HEK293 (cell line): Measurements from ENCODE around the gene GALNT2.

Experiments used
- CTCF ChIA-PET: fragments of 350-600 bp; formaldehyde crosslinking; extraction: SDS; loops from one replicate; lab custom pipeline; 2021; ENCODE audit warnings: antibody characterized with exemption; lab: Yijun Ruan, JAX
- POLR2A ChIA-PET: fragments of 300-600 bp; formaldehyde crosslinking; extraction: SDS; loops from one replicate; lab custom pipeline; 2020; ENCODE audit warnings: antibody characterized with exemption, inconsistent platforms; lab: Yijun Ruan, JAX
- H3K27ac ChIP-seq: fragments of 200-500 bp; sonication (Bioruptor generic); 2 replicates; pipeline ENCODE4 v1.5.1; 2014; ENCODE audit warnings: low read depth, low read length, control low read depth, inconsistent platforms; ENCODE audit errors: extremely low read depth
- H3K36me3 ChIP-seq, 2 experiments: fragments of 200-500 bp in 1 of 2; sonication (Bioruptor generic) in 1 of 2; 1 replicate in 1 of 2; 2 replicates in 1 of 2; pipeline ENCODE4 v1.5.1; 2014 to 2017; ENCODE audit warnings: inconsistent platforms in 2 of 2, low read length in 2 of 2; ENCODE audit not compliant: control insufficient read depth in 2 of 2, insufficient read depth in 1 of 2
- H3K4me1 ChIP-seq: fragments of 200-500 bp; sonication (Bioruptor generic); 2 replicates; pipeline ENCODE4 v1.5.1; 2014; ENCODE audit warnings: mild to moderate bottlenecking, low read length, inconsistent platforms; ENCODE audit not compliant: control insufficient read depth, insufficient read depth
- H3K4me3 ChIP-seq: 2 replicates; pipeline ENCODE4 v1.5.1; 2011; ENCODE audit warnings: low read depth, mild to moderate bottlenecking, control low read depth, low read length, moderate library complexity
- H3K9me3 ChIP-seq: fragments of 200-500 bp; sonication (Bioruptor generic); 2 replicates; pipeline ENCODE4 v1.5.1; 2014; ENCODE audit warnings: low read depth, low read length, inconsistent platforms; ENCODE audit not compliant: control insufficient read depth, insufficient read depth
- FEZF1 ChIP-seq: fragments of 450-650 bp; formaldehyde crosslinking; IDR thresholded peaks from 2 replicates; pipeline ENCODE4 v1.5.1; 2016; ENCODE audit warnings: missing biosample characterization, missing genetic modification characterization
- GFI1B ChIP-seq: fragments of 450-650 bp; formaldehyde crosslinking; IDR thresholded peaks from 2 replicates; pipeline ENCODE4 v1.5.1; 2016; ENCODE audit warnings: missing biosample characterization, missing genetic modification characterization
- GLI2 ChIP-seq: fragments of 450-650 bp; formaldehyde crosslinking; IDR thresholded peaks from 2 replicates; pipeline ENCODE4; 2017; ENCODE audit warnings: missing biosample characterization, missing genetic modification characterization, low read depth, borderline replicate concordance
- HOXA7 ChIP-seq: sonication (generic); formaldehyde crosslinking; IDR thresholded peaks from 2 replicates; pipeline ENCODE4 v1.8.1; 2022; ENCODE audit warnings: missing genetic modification reagents, borderline replicate concordance
- KLF17 ChIP-seq: fragments of 450-650 bp; formaldehyde crosslinking; IDR thresholded peaks from 2 replicates; pipeline ENCODE4 v1.5.1; 2016; ENCODE audit warnings: missing biosample characterization, missing genetic modification characterization
- MYNN ChIP-seq: fragments of 450-650 bp; formaldehyde crosslinking; IDR thresholded peaks from 2 replicates; pipeline ENCODE4 v1.5.1; 2016; ENCODE audit warnings: missing biosample characterization, missing genetic modification characterization, borderline replicate concordance
- SETDB1 ChIP-seq: IDR thresholded peaks from one replicate; pipeline ENCODE4 v1.6.1; 2017; ENCODE audit warnings: mild to moderate bottlenecking, low read length, moderate library complexity, mixed read lengths; ENCODE audit not compliant: insufficient read length
- TRIM28 ChIP-seq: IDR thresholded peaks from 2 replicates; pipeline ENCODE4 v1.6.1; 2011; ENCODE audit warnings: low read length, control low read depth, borderline replicate concordance
- YY1 ChIP-seq: fragments of 450-650 bp; formaldehyde crosslinking; IDR thresholded peaks from 2 replicates; pipeline ENCODE4 v1.5.1; 2018; ENCODE audit warnings: missing biosample characterization, missing genetic modification characterization
- ZBTB17 ChIP-seq: fragments of 450-650 bp; formaldehyde crosslinking; IDR thresholded peaks from 2 replicates; pipeline ENCODE4 v1.5.1; 2016; ENCODE audit warnings: missing biosample characterization, missing genetic modification characterization
- ZBTB26 ChIP-seq: fragments of 450-650 bp; formaldehyde crosslinking; optimal IDR thresholded peaks from 2 replicates; pipeline ENCODE3; 2016; ENCODE audit warnings: missing biosample characterization, mild to moderate bottlenecking, missing genetic modification characterization
- ZIC2 ChIP-seq: fragments of 450-650 bp; formaldehyde crosslinking; IDR thresholded peaks from 2 replicates; pipeline ENCODE4 v1.5.1; 2016; ENCODE audit warnings: missing biosample characterization, missing genetic modification characterization
- ZNF174 ChIP-seq: fragments of 450-650 bp; formaldehyde crosslinking; IDR thresholded peaks from 2 replicates; pipeline ENCODE4 v1.5.0; 2017; ENCODE audit warnings: missing biosample characterization, mild to moderate bottlenecking, missing genetic modification characterization
- ZNF202 ChIP-seq: fragments of 450-650 bp; formaldehyde crosslinking; IDR thresholded peaks from 2 replicates; pipeline ENCODE4 v1.5.1; 2016; ENCODE audit warnings: missing biosample characterization, missing genetic modification characterization, borderline replicate concordance
- ZNF211 ChIP-seq: fragments of 450-650 bp; formaldehyde crosslinking; IDR thresholded peaks from 2 replicates; pipeline ENCODE4 v1.5.1; 2016; ENCODE audit warnings: low read depth, missing biosample characterization, missing genetic modification characterization
- ZNF214 ChIP-seq: fragments of 450-650 bp; formaldehyde crosslinking; IDR thresholded peaks from 2 replicates; pipeline ENCODE4 v1.5.1; 2017; ENCODE audit warnings: missing biosample characterization, mild to moderate bottlenecking, missing genetic modification characterization, borderline replicate concordance
- ZNF324 ChIP-seq: fragments of 450-650 bp; formaldehyde crosslinking; IDR thresholded peaks from 2 replicates; pipeline ENCODE4 v1.5.1; 2016; ENCODE audit warnings: missing biosample characterization, missing genetic modification characterization
- ZNF335 ChIP-seq: fragments of 450-650 bp; formaldehyde crosslinking; conservative IDR thresholded peaks from 2 replicates; pipeline ENCODE4 v1.5.1; 2016; ENCODE audit warnings: missing biosample characterization, missing genetic modification characterization
- ZNF350 ChIP-seq: fragments of 450-650 bp; formaldehyde crosslinking; IDR thresholded peaks from 2 replicates; pipeline ENCODE4 v1.5.0; 2017; ENCODE audit warnings: missing biosample characterization, mild to moderate bottlenecking, missing genetic modification characterization
- ZNF394 ChIP-seq: fragments of 450-650 bp; formaldehyde crosslinking; IDR thresholded peaks from 2 replicates; pipeline ENCODE4 v1.5.1; 2016; ENCODE audit warnings: missing biosample characterization, missing genetic modification characterization, mild to moderate bottlenecking, moderate library complexity, borderline replicate concordance
- ZNF501 ChIP-seq: fragments of 450-650 bp; formaldehyde crosslinking; IDR thresholded peaks from 2 replicates; pipeline ENCODE4 v1.5.1; 2016; ENCODE audit warnings: missing biosample characterization, missing genetic modification characterization
- ZNF549 ChIP-seq: fragments of 450-650 bp; IDR thresholded peaks from 2 replicates; pipeline ENCODE4 v1.5.1; 2018; ENCODE audit warnings: missing biosample characterization, missing genetic modification characterization, mild to moderate bottlenecking, inconsistent platforms, moderate library complexity
- ZNF600 ChIP-seq: fragments of 450-650 bp; formaldehyde crosslinking; IDR thresholded peaks from 2 replicates; pipeline ENCODE4 v1.5.1; 2016; ENCODE audit warnings: missing biosample characterization, missing genetic modification characterization
- ZNF626 ChIP-seq: fragments of 450-650 bp; sonication (Bioruptor Pico); formaldehyde crosslinking; IDR thresholded peaks from 2 replicates; pipeline ENCODE4 v1.5.1; 2018; ENCODE audit warnings: missing biosample characterization, missing genetic modification characterization, inconsistent platforms
- ZNF658 ChIP-seq: fragments of 450-650 bp; formaldehyde crosslinking; IDR thresholded peaks from 2 replicates; pipeline ENCODE4; 2016; ENCODE audit warnings: missing biosample characterization, missing genetic modification characterization
- ZNF677 ChIP-seq: fragments of 450-650 bp; IDR thresholded peaks from 2 replicates; pipeline ENCODE4 v1.5.0; 2018; ENCODE audit warnings: missing biosample characterization, mild to moderate bottlenecking, missing genetic modification characterization, moderate library complexity
- ZSCAN5A ChIP-seq: fragments of 450-650 bp; formaldehyde crosslinking; IDR thresholded peaks from 2 replicates; pipeline ENCODE4 v1.5.1; 2016; ENCODE audit warnings: missing biosample characterization, missing genetic modification characterization
- TF ChIP-seq, protein P1 (sequence below): fragments of 450-650 bp; formaldehyde crosslinking; IDR thresholded peaks from 2 replicates; pipeline ENCODE4 v1.5.1; 2016; ENCODE audit warnings: missing biosample characterization, missing genetic modification characterization
- TF ChIP-seq, protein P2 (sequence below): fragments of 450-650 bp; formaldehyde crosslinking; IDR thresholded peaks from 2 replicates; pipeline ENCODE4 v1.5.1; 2017; ENCODE audit warnings: missing biosample characterization, missing genetic modification characterization

The GALNT2 gene

GRCh38 chr1:230191079-230191804, 124.2 kb downstream of the GALNT2 start:
- ChIA-PET CTCF (interaction anchor here (1.3 kb wide), 1 partner anchor 29 kb away, joined by 3 read pairs; no protein-coding TSS in a partner anchor), POLR2A (no interaction called here)
- Histone ChIP-seq H3K36me3 (no peaks in the 10 kb centered on the region), H3K4me1 (peaks cover 9% of the 10 kb centered on the region), H3K9me3 (no peaks in the 10 kb centered on the region), H3K4me3 (no peak overlapping the region), H3K27ac (no peak overlapping the region)
- TF ChIP-seq ZNF549 (tag by site-specific recombination) = no peak
- TF ChIP-seq ZNF324 = no peak
- TF ChIP-seq GLI2 (tag by site-specific recombination) = no peak
- TF ChIP-seq ZNF501 = no peak
- no peak for TF ChIP-seq ZIC2 (tag by site-specific recombination)
- TF ChIP-seq ZSCAN5A = no peak
- no peak for TF ChIP-seq ZNF214
- TF ChIP-seq ZNF600 (tag by site-specific recombination) = no peak
- TF ChIP-seq FEZF1 (tag by site-specific recombination) = no peak
- no peak for TF ChIP-seq ZNF350 (tag by site-specific recombination)
- TF ChIP-seq YY1 (tag by site-specific recombination) = no peak
- no peak for TF ChIP-seq ZNF335 (tag by site-specific recombination)
- TF ChIP-seq, protein P1, sequence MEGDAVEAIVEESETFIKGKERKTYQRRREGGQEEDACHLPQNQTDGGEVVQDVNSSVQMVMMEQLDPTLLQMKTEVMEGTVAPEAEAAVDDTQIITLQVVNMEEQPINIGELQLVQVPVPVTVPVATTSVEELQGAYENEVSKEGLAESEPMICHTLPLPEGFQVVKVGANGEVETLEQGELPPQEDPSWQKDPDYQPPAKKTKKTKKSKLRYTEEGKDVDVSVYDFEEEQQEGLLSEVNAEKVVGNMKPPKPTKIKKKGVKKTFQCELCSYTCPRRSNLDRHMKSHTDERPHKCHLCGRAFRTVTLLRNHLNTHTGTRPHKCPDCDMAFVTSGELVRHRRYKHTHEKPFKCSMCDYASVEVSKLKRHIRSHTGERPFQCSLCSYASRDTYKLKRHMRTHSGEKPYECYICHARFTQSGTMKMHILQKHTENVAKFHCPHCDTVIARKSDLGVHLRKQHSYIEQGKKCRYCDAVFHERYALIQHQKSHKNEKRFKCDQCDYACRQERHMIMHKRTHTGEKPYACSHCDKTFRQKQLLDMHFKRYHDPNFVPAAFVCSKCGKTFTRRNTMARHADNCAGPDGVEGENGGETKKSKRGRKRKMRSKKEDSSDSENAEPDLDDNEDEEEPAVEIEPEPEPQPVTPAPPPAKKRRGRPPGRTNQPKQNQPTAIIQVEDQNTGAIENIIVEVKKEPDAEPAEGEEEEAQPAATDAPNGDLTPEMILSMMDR (tag by site-specific recombination) = no peak
- no peak for TF ChIP-seq ZNF174 (tag by site-specific recombination)
- TF ChIP-seq MYNN (tag by site-specific recombination) = no peak
- TF ChIP-seq TRIM28 = no peak
- TF ChIP-seq ZNF211 (tag by site-specific recombination) = no peak
- no peak for TF ChIP-seq ZNF394 (tag by site-specific recombination)

DNA sequence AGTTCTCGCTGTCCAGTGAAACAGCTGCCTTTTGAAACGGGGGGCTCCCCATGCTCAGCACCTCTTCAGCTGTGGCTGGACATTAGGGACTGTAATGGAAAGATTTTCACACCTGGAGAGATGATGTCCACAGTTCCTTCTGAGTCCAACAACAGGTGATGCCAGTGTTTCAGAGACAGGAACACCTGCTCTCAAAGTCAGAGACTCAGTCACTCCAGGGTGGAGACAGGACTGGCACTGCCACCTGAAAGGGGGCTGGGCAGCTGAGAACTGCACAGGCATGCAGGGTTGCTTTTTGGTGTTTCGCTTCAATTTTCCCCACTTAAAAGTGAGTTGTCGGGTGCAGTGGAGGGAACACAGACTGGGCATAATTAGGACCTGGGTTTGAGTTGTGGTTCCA, 124.8 kb downstream of the GALNT2 start:
- POLR2A ChIA-PET = no interaction called here
- Histone ChIP-seq H3K4me1 (peaks cover 7% of the 10 kb centered on the region; the same call in 1 of the 2 replicates), H3K4me3 (no peak overlapping the region), H3K27ac (no peak overlapping the region), H3K9me3 (no peaks in the 10 kb centered on the region), H3K36me3 (no peaks in the 10 kb centered on the region)
- TF ChIP-seq KLF17 (no peak), ZNF658 (no peak), ZNF677 (tag by site-specific recombination) (no peak), ZBTB26 (tag by site-specific recombination) (no peak), ZNF202 (tag by site-specific recombination) (no peak), FEZF1 (tag by site-specific recombination) (no peak), ZNF626 (no peak), GFI1B (tag by site-specific recombination) (no peak), HOXA7 (CRISPR knock-in tag) (no peak), ZBTB17 (no peak), SETDB1 (no peak)
- TF ChIP-seq, protein P2, sequence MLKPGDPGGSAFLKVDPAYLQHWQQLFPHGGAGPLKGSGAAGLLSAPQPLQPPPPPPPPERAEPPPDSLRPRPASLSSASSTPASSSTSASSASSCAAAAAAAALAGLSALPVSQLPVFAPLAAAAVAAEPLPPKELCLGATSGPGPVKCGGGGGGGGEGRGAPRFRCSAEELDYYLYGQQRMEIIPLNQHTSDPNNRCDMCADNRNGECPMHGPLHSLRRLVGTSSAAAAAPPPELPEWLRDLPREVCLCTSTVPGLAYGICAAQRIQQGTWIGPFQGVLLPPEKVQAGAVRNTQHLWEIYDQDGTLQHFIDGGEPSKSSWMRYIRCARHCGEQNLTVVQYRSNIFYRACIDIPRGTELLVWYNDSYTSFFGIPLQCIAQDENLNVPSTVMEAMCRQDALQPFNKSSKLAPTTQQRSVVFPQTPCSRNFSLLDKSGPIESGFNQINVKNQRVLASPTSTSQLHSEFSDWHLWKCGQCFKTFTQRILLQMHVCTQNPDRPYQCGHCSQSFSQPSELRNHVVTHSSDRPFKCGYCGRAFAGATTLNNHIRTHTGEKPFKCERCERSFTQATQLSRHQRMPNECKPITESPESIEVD = no peak
- CTCF ChIA-PET = interaction anchor here (1.3 kb wide), 1 partner anchor 28 kb away, joined by 3 read pairs; no protein-coding TSS in a partner anchor
